Testis (tissue), 3 donors: ENCODE data around the gene DELE1. TPM values are rescaled to one million over a fixed set of nuclear protein-coding genes. Genes with fewer than 3 reads are reported as not detected.

Experiments
- DNase-seq: peaks from one replicate; pipeline ENCODE4 v3.0.0-alpha.2; 2019
- H3K27ac ChIP-seq, 2 donors: fragments of 200-600 bp; sonication (generic); one replicate each; pipeline ENCODE4 v1.5.1; 2019
- H3K27me3 ChIP-seq: fragments of 200-600 bp; sonication (generic); one replicate; pipeline ENCODE4 v1.5.1; 2019
- H3K36me3 ChIP-seq: fragments of 200-600 bp; sonication (generic); one replicate; pipeline ENCODE4 v1.5.1; 2017; ENCODE audit warnings: low read depth; ENCODE audit errors: missing control alignments
- H3K4me1 ChIP-seq: fragments of 200-600 bp; sonication (generic); one replicate; pipeline ENCODE4 v1.5.1; 2019
- H3K4me3 ChIP-seq, 2 donors: fragments of 200-600 bp; sonication (generic); one replicate each; pipeline ENCODE4 v1.5.1; 2017 to 2019
- H3K9me3 ChIP-seq: fragments of 200-600 bp; sonication (generic); one replicate; pipeline ENCODE4 v1.5.1; 2017
- CTCF ChIP-seq, 3 experiments: fragments of 450-650 bp in 2 of 3; fragments of 200-600 bp in 1 of 3; sonication (generic) in 1 of 3; IDR thresholded peaks; one replicate each; pipeline ENCODE4 v1.5.1; 2016 to 2019; ENCODE audit warnings: antibody characterized with exemption in 3 of 3, mild to moderate bottlenecking in 2 of 3, moderate library complexity in 1 of 3
- POLR2A ChIP-seq: fragments of 450-650 bp; IDR thresholded peaks from one replicate; pipeline ENCODE4 v1.6.1; 2017; ENCODE audit warnings: antibody characterized with exemption, mild to moderate bottlenecking, moderate library complexity
- WGBS, 2 donors: methylation state at CpG; one replicate each; pipeline ENCODE4 v1.1.5; 2018; 5-methylcytosine and 5-hydroxymethylcytosine counted together
- intact Hi-C: fragments of 100-400 bp; cut with DNase I; formaldehyde crosslinking; loops from one replicate; pipeline ENCODE4 v1.15.1; 2023; ENCODE audit warnings: low total_unique reads
- polyA plus RNA-seq: library from polyadenylated mRNA; stranded (reverse); fragments of 350-450 nt; fragmentation: Illumina TruSeq; extraction: RNeasy Lipid Tissue Mini Kit (QIAGEN cat#74804); gene quantifications from one replicate; pipeline ENCODE4 v1.2.3, GENCODE V29; 2014; ENCODE audit warnings: low read depth, low replicate concordance; ENCODE audit not compliant: insufficient read depth
- total RNA-seq, 2 donors: library from RNA; depleted of rRNA; stranded (reverse); fragments of >200 nt; gene quantifications; one replicate each; pipeline ENCODE4 v1.2.3, GENCODE V29; 2016

Gene DELE1
- total and polyA plus RNA-seq, 3 donors from 2014 or later, result 51.2 to 75.8 (median 69.9) TPM

GRCh38 chr5:141909212-141909611 lies 14.5 kb upstream of the DELE1 start:
- no peak for TF ChIP-seq CTCF (IDR thresholded peaks at IDR 0.05)
- TF ChIP-seq POLR2A, result no peak
- no peak for DNase-seq
- intact Hi-C loops, result no loop called here
- Histone ChIP-seq H3K27ac (no peak overlapping the region), H3K9me3 (no peaks in the 10 kb centered on the region), H3K36me3 (no peaks in the 10 kb centered on the region), H3K4me1 (no peaks in the 10 kb centered on the region), H3K27me3 (no peaks in the 10 kb centered on the region), H3K4me3 (no peak overlapping the region)
- 78 to 80% methylated on average over 4 of the region's 4 CpGs for WGBS, 2 donors

- no peaks in the 10 kb centered on the region for H3K36me3 ChIP-seq
- intact Hi-C loops, result no loop called here
- TF ChIP-seq POLR2A (no peak), CTCF (IDR thresholded peaks at IDR 0.05) (no peak)
- no peak overlapping the region for H3K4me3 ChIP-seq
- H3K27ac ChIP-seq, result no peak overlapping the region
- DNase-seq, result no peak
- H3K9me3 ChIP-seq, result no peaks in the 10 kb centered on the region
- 67 to 76% methylated on average over 1 to 2 of the region's 2 CpGs for WGBS, 2 donors
- no peaks in the 10 kb centered on the region for H3K4me1 ChIP-seq
- no peaks in the 10 kb centered on the region for H3K27me3 ChIP-seq
Measured at GRCh38 chr5:141910271-141910673, 13.4 kb upstream of the DELE1 start.

GRCh38 chr5:141913560-141914198 lies 10.0 kb upstream of the DELE1 start:
- no peak for DNase-seq
- Histone ChIP-seq H3K9me3 (no peaks in the 10 kb centered on the region), H3K27me3 (no peaks in the 10 kb centered on the region), H3K27ac (no peak overlapping the region), H3K4me3 (peak overlapping the region; percentile 36 to 42), H3K4me1 (no peaks in the 10 kb centered on the region), H3K36me3 (no peaks in the 10 kb centered on the region)
- 11 to 16% methylated on average over 16 of the region's 16 CpGs for WGBS, 2 donors
- TF ChIP-seq CTCF (IDR thresholded peaks at IDR 0.05) (no peak), POLR2A (no peak)
- intact Hi-C loops, result no loop called here

GRCh38 chr5:141914199-141914743 lies 9.4 kb upstream of the DELE1 start:
- WGBS, 2 donors, result 11 to 40% methylated on average over 6 to 28 of the region's 40 CpGs
- Histone ChIP-seq H3K9me3 (no peaks in the 10 kb centered on the region), H3K27ac (no peak overlapping the region), H3K4me1 (no peaks in the 10 kb centered on the region), H3K36me3 (no peaks in the 10 kb centered on the region), H3K4me3 (peak overlapping the region; percentile 36 to 42), H3K27me3 (no peaks in the 10 kb centered on the region)
- intact Hi-C loops, result no loop called here
- TF ChIP-seq POLR2A, result no peak
- TF ChIP-seq CTCF (IDR thresholded peaks at IDR 0.05), result no peak
- DNase-seq, result peak; percentile 66

- 73 to 80% methylated on average over 3 of the region's 3 CpGs for WGBS, 2 donors
- intact Hi-C loops, result no loop called here
- Histone ChIP-seq H3K27me3 (no peaks in the 10 kb centered on the region), H3K36me3 (no peaks in the 10 kb centered on the region), H3K4me1 (no peaks in the 10 kb centered on the region), H3K9me3 (no peaks in the 10 kb centered on the region), H3K27ac (no peak overlapping the region), H3K4me3 (no peak overlapping the region)
- no peak for TF ChIP-seq POLR2A
- TF ChIP-seq CTCF (IDR thresholded peaks at IDR 0.05), result no peak
- DNase-seq, result no peak
Measured at GRCh38 chr5:141914797-141915196, 8.9 kb upstream of the DELE1 start.
